ENCODE measurements around the gene RPL23.

The RPL23 gene

GRCh38 chr17:38872027-38872511, 18.5 kb upstream of the RPL23 start:
- H3K27me3 ChIP-seq (ENCODE audit: low read depth, low read length) = no peaks in the 10 kb centered on the region
- no peaks in the 10 kb centered on the region for H3K9me3 ChIP-seq (ENCODE audit: control insufficient read depth in 1 of 2, low read length in 2 of 2)
- peak overlapping the region; percentile 90 to 100 for H3K4me3 ChIP-seq (ENCODE audit: low read depth in 1 of 2, low read length in 2 of 2)
- H3K27ac ChIP-seq (ENCODE audit: low read length) = peak overlapping the region; percentile 91
- peaks cover 45 to 58% of the 10 kb centered on the region in 2 donors for H3K4me1 ChIP-seq (ENCODE audit: control insufficient read depth in 1 of 2, insufficient read depth in 2 of 2, low read length in 2 of 2)
- H3K36me3 ChIP-seq (ENCODE audit: control insufficient read depth in 1 of 2, insufficient read depth in 2 of 2, low read length in 2 of 2) = peaks cover 0 to 4% of the 10 kb centered on the region in 2 donors

GRCh38 chr17:38871247-38872015, 17.9 kb upstream of the RPL23 start:
- peak overlapping the region; percentile 91 for H3K27ac ChIP-seq (ENCODE audit: low read length)
- H3K4me3 ChIP-seq (ENCODE audit: low read depth in 1 of 2, low read length in 2 of 2) = peak overlapping the region; percentile 90 to 100
- H3K4me1 ChIP-seq (ENCODE audit: control insufficient read depth in 1 of 2, insufficient read depth in 2 of 2, low read length in 2 of 2) = peaks cover 45 to 57% of the 10 kb centered on the region in 2 donors
- no peaks in the 10 kb centered on the region for H3K9me3 ChIP-seq (ENCODE audit: control insufficient read depth in 1 of 2, low read length in 2 of 2)
- peaks cover 0 to 4% of the 10 kb centered on the region in 2 donors for H3K36me3 ChIP-seq (ENCODE audit: control insufficient read depth in 1 of 2, insufficient read depth in 2 of 2, low read length in 2 of 2)
- no peaks in the 10 kb centered on the region for H3K27me3 ChIP-seq (ENCODE audit: low read depth, low read length)

- H3K27ac ChIP-seq (ENCODE audit: low read length) = peak overlapping the region; percentile 91
- H3K4me3 ChIP-seq (ENCODE audit: low read depth in 1 of 2, low read length in 2 of 2) = peak overlapping the region; percentile 90 to 100
- H3K9me3 ChIP-seq (ENCODE audit: control insufficient read depth in 1 of 2, low read length in 2 of 2) = no peaks in the 10 kb centered on the region
- peaks cover 44 to 52% of the 10 kb centered on the region in 2 donors for H3K4me1 ChIP-seq (ENCODE audit: control insufficient read depth in 1 of 2, insufficient read depth in 2 of 2, low read length in 2 of 2)
- H3K27me3 ChIP-seq (ENCODE audit: low read depth, low read length) = no peaks in the 10 kb centered on the region
- H3K36me3 ChIP-seq (ENCODE audit: control insufficient read depth in 1 of 2, insufficient read depth in 2 of 2, low read length in 2 of 2) = peaks cover 0 to 4% of the 10 kb centered on the region in 2 donors
These were observed 17.0 kb upstream of the RPL23 start for GRCh38 chr17:38870259-38871165.

- H3K27ac ChIP-seq (ENCODE audit: low read length) = peak within 1 kb of the TSS; percentile 91
- H3K27me3 ChIP-seq (ENCODE audit: low read depth, low read length) = no peaks in the 10 kb centered on the region
- H3K36me3 ChIP-seq (ENCODE audit: control insufficient read depth in 1 of 2, insufficient read depth in 2 of 2, low read length in 2 of 2) = peaks cover 0 to 4% of the 10 kb centered on the region in 2 donors
- peak within 1 kb of the TSS; percentile 90 to 100 for H3K4me3 ChIP-seq (ENCODE audit: low read depth in 1 of 2, low read length in 2 of 2)
- no peaks in the 10 kb centered on the region for H3K9me3 ChIP-seq (ENCODE audit: control insufficient read depth in 1 of 2, low read length in 2 of 2)
- H3K4me1 ChIP-seq (ENCODE audit: control insufficient read depth in 1 of 2, insufficient read depth in 2 of 2, low read length in 2 of 2) = peaks cover 37 to 44% of the 10 kb centered on the region in 2 donors
These were observed 16.2 kb upstream of the RPL23 start, which contains the start of gene LASP1 for GRCh38 chr17:38869526-38870258. Gene LASP1, plus strand, starts transcription at chr17:38870058. Its CDS starts 132 bp downstream, at chr17:38870190.

- peaks cover 30 to 37% of the 10 kb centered on the region in 2 donors for H3K4me1 ChIP-seq (ENCODE audit: control insufficient read depth in 1 of 2, insufficient read depth in 2 of 2, low read length in 2 of 2)
- H3K4me3 ChIP-seq (ENCODE audit: low read depth in 1 of 2, low read length in 2 of 2) = peak overlapping the region; percentile 75 to 100
- no peaks in the 10 kb centered on the region for H3K9me3 ChIP-seq (ENCODE audit: control insufficient read depth in 1 of 2, low read length in 2 of 2)
- H3K36me3 ChIP-seq (ENCODE audit: control insufficient read depth in 1 of 2, insufficient read depth in 2 of 2, low read length in 2 of 2) = peaks cover 0 to 4% of the 10 kb centered on the region in 2 donors
- H3K27me3 ChIP-seq (ENCODE audit: low read depth, low read length) = no peaks in the 10 kb centered on the region
- peak overlapping the region; percentile 90 for H3K27ac ChIP-seq (ENCODE audit: low read length)
These were observed 15.4 kb upstream of the RPL23 start for GRCh38 chr17:38868817-38869525.

- Histone ChIP-seq H3K27me3 (ENCODE audit: low read depth, low read length) (no peaks in the 10 kb centered on the region), H3K4me1 (ENCODE audit: control insufficient read depth in 1 of 2, insufficient read depth in 2 of 2, low read length in 2 of 2) (peaks cover 24 to 29% of the 10 kb centered on the region in 2 donors), H3K27ac (ENCODE audit: low read length) (peak overlapping the region; percentile 90), H3K36me3 (ENCODE audit: control insufficient read depth in 1 of 2, insufficient read depth in 2 of 2, low read length in 2 of 2) (peaks cover 0 to 4% of the 10 kb centered on the region in 2 donors), H3K9me3 (ENCODE audit: control insufficient read depth in 1 of 2, low read length in 2 of 2) (no peaks in the 10 kb centered on the region), H3K4me3 (ENCODE audit: low read depth in 1 of 2, low read length in 2 of 2) (peak overlapping the region; percentile 75 to 100)
These were observed 14.7 kb upstream of the RPL23 start for GRCh38 chr17:38867968-38868816.

GRCh38 chr17:38867179-38867967, 13.9 kb upstream of the RPL23 start:
- peak overlapping the region; percentile 90 for H3K27ac ChIP-seq (ENCODE audit: low read length)
- H3K4me3 ChIP-seq (ENCODE audit: low read depth in 1 of 2, low read length in 2 of 2) = peak overlapping the region; percentile 75 to 100
- H3K9me3 ChIP-seq (ENCODE audit: control insufficient read depth in 1 of 2, low read length in 2 of 2) = no peaks in the 10 kb centered on the region
- no peaks in the 10 kb centered on the region for H3K27me3 ChIP-seq (ENCODE audit: low read depth, low read length)
- H3K4me1 ChIP-seq (ENCODE audit: control insufficient read depth in 1 of 2, insufficient read depth in 2 of 2, low read length in 2 of 2) = peaks cover 16 to 21% of the 10 kb centered on the region in 2 donors
- peaks cover 0 to 4% of the 10 kb centered on the region in 2 donors for H3K36me3 ChIP-seq (ENCODE audit: control insufficient read depth in 1 of 2, insufficient read depth in 2 of 2, low read length in 2 of 2)

- Histone ChIP-seq H3K27me3 (ENCODE audit: low read depth, low read length) (no peaks in the 10 kb centered on the region), H3K9me3 (ENCODE audit: control insufficient read depth in 1 of 2, low read length in 2 of 2) (no peaks in the 10 kb centered on the region), H3K4me1 (ENCODE audit: control insufficient read depth in 1 of 2, insufficient read depth in 2 of 2, low read length in 2 of 2) (peaks cover 9% of the 10 kb centered on the region in 2 donors), H3K36me3 (ENCODE audit: control insufficient read depth in 1 of 2, insufficient read depth in 2 of 2, low read length in 2 of 2) (no peaks in the 10 kb centered on the region), H3K4me3 (ENCODE audit: low read depth in 1 of 2, low read length in 2 of 2) (no peak overlapping the region), H3K27ac (ENCODE audit: low read length) (no peak overlapping the region)
These were observed 11.3 kb upstream of the RPL23 start for GRCh38 chr17:38864636-38865398.

- Histone ChIP-seq H3K36me3 (ENCODE audit: control insufficient read depth in 1 of 2, insufficient read depth in 2 of 2, low read length in 2 of 2) (no peaks in the 10 kb centered on the region), H3K4me3 (ENCODE audit: low read depth in 1 of 2, low read length in 2 of 2) (no peak overlapping the region), H3K27ac (ENCODE audit: low read length) (no peak overlapping the region), H3K27me3 (ENCODE audit: low read depth, low read length) (no peaks in the 10 kb centered on the region), H3K4me1 (ENCODE audit: control insufficient read depth in 1 of 2, insufficient read depth in 2 of 2, low read length in 2 of 2) (no peaks in the 10 kb centered on the region), H3K9me3 (ENCODE audit: control insufficient read depth in 1 of 2, low read length in 2 of 2) (no peaks in the 10 kb centered on the region)
These were observed 7.9 kb upstream of the RPL23 start for GRCh38 chr17:38861399-38861843.
